HG03442 (cell line): ENCODE measurements around the gene PCDHGC5.

ENCODE experiments used
- ATAC-seq: cut with Tn5 transposase; IDR thresholded peaks from one replicate; pipeline ENCODE4 v1.9.1; 2021; ENCODE audit warnings: mild to moderate bottlenecking, moderate library complexity; ENCODE audit not compliant: unreplicated experiment

PCDHGC5 gene

DNA sequence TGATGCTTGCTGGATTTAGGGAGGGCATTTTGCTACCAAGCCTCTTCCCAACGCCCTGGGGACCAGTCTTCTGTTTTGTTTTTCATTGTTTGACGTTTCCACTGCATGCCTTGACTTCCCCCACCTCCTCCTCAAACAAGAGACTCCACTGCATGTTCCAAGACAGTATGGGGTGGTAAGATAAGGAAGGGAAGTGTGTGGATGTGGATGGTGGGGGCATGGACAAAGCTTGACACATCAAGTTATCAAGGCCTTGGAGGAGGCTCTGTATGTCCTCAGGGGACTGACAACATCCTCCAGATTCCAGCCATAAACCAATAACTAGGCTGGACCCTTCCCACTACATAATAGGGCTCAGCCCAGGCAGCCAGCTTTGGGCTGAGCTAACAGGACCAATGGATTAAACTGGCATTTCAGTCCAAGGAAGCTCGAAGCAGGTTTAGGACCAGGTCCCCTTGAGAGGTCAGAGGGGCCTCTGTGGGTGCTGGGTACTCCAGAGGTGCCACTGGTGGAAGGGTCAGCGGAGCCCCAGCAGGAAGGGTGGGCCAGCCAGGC is 23.0 kb downstream of the PCDHGC5 start:
- no peak for ATAC-seq

DNA sequence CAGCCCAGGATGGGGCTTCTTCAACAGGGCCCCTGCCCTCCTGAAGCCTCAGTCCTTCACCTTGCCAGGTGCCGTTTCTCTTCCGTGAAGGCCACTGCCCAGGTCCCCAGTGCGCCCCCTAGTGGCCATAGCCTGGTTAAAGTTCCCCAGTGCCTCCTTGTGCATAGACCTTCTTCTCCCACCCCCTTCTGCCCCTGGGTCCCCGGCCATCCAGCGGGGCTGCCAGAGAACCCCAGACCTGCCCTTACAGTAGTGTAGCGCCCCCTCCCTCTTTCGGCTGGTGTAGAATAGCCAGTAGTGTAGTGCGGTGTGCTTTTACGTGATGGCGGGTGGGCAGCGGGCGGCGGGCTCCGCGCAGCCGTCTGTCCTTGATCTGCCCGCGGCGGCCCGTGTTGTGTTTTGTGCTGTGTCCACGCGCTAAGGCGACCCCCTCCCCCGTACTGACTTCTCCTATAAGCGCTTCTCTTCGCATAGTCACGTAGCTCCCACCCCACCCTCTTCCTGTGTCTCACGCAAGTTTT is 23.6 kb downstream of the PCDHGC5 start:
- no peak for ATAC-seq

DNA sequence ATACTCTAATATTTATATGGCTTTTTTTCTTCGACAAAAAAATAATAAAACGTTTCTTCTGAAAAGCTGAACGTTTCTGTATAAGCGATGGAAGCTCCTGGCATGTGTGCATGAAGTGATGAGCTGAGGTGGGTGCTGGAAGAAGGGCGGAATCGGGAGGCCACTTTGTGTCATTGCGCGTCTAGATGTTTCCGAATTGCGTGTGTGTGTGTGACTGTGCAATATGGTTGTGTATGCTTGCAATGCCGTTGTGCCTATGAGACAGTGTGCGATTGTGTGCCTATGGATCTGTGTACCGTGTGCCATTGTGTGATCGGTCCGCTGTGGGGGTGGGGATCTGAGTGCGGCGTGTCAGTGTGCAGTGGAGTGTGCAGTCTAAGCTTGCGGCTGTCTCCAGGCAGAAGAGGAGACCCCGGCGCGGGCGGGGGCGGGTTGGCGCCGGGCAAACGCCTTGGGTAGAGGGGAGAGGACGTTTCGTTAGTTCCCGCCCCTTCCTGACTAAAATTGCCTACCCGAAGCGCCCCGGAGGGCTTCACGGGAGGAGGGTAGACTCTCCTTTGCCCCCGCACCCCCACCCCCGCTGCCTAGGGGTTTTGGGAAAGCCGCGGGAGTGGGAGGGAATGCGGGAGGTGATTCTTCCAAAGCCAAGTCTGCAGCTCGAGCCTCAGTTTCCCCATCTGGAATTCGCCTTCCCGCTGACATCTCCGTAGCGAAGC is 24.2 kb downstream of the PCDHGC5 start:
- no peak for ATAC-seq

DNA sequence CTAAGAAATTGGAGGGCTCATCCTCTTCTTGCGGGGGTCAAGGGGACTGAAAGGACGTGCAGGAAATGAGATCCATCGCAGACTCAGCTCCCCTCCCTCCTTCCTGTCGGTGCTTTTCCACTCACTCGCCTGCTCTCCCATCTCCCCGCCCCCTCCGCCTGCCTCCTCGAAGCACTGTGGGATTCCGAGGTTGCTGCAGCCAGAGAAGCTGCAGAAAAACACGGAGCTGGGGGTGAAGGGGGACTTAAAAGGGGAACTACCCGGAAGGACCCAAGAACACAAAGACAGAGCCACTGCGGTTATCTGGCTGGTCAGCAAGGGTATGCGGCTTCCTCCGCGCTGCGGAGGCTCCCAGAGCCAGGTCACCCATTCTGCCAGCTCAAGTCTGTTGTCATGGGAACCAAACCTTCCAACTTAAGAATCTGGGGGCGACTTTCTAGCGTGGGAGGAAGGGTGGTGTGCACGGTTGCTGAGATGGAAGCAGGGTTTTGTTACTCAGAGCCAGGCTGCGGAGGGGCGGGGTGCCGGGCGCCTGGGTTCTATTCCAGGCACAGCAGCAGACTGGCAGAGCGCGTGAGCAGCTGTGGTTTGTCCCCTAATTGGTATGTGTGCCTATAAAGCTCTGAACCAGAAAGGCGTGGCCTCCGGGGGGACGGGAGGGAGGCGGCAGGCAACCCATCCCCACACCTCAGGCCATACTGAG is 24.9 kb downstream of the PCDHGC5 start:
- ATAC-seq: peak; percentile 38

GRCh38 chr5:141514330-141515133 is 25.7 kb downstream of the PCDHGC5 start:
- ATAC-seq: peak; percentile 25

DNA sequence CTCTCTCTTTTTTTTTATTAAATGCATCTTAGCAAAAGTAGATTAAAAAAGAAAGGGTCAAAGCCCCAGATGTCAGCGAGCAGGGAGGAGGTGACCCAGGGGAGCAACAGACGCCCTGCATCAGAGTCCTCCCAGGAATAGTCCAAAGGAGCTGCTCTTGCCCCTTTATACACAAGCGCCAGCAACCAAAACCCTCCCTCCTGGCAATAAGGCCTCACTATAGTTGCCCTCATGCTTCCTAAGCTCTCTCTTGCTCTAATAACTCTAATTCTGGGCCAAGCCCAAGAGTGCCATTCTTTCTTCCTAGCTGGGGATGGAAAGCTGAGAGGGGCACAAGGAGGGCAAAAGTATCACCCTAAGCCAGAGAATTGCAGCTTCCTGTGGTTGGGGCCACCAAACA is 26.3 kb downstream of the PCDHGC5 start:
- no peak for ATAC-seq

DNA sequence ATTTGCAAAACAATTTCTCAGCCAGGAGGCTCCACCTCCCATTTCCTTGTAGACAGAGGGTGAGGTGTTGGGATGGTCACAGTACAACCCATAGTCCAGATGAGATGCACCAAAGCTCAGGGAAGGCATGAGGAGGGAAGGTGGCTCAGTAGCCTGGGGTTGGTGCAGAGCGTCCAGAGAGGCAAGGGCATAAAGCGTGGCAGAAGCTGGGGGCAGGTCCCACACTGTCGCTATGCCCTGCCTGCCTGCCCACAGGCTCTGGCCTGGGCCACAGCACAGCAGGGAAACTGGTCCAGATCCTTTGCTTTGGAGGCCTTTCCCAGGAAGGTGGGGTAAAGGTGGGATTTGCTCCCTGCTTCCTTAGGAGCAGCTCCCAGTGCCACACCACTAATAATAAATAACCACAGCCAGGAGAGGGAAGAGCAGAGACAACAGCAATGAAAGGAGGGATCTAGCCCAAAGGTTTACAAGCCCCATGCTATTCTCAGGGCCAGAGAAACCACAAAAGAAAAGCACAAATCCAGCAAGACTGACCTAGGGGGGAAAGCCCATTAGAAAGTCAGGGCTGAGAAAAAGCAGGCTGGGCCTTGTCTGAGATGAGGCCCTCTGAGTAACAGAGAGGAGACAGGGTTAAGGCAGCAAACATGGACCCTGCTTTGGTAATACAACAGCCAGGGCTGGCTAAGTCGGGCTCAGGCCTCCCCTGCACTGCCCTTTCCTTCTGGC is 27.2 kb downstream of the PCDHGC5 start:
- ATAC-seq: no peak

- no peak for ATAC-seq
These were observed 27.8 kb downstream of the PCDHGC5 start for GRCh38 chr5:141516672-141517025.

DNA sequence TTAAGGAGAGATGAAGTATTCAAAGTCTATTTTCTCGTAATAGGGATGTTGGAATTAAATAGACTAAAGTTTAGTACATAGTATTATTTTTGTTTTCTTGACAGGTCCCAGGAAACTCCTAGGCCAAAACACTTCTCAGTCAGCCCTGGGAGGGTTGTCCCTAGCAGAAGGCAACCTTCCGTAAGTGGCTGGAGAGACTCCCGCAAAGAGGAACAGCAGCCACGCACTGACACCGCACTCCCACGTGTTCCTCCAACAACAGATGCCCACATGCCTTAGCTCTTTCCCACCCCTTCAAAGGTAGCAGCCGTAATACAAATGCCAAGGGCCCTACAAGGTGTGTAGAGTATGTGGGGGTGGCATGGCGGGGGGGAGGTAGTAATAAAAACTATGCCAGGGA is 28.4 kb downstream of the PCDHGC5 start:
- no peak for ATAC-seq

GRCh38 chr5:141517880-141518617 is 29.2 kb downstream of the PCDHGC5 start:
- ATAC-seq: no peak

DNA sequence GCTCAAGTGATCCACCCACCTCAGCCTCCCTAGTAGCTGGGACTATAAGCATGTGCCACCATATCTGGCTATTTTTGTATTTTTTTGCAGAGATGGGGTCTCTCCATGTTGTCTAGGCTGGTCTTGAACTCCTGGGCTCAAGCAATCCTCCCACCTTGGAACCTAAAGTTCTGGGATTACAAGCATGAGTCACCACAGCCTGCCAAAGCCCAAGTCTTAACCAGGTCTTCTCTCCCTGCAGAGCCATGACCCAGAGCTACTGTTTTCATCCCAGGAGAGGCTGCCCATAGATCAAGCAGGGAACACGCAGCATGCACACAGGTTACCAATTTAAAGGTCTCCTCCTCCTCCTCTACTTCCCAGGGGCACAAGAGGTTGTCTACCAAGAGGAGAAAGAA is 29.7 kb downstream of the PCDHGC5 start:
- no peak for ATAC-seq

GRCh38 chr5:141519605-141520565 is 31.0 kb downstream of the PCDHGC5 start:
- no peak for ATAC-seq

DNA sequence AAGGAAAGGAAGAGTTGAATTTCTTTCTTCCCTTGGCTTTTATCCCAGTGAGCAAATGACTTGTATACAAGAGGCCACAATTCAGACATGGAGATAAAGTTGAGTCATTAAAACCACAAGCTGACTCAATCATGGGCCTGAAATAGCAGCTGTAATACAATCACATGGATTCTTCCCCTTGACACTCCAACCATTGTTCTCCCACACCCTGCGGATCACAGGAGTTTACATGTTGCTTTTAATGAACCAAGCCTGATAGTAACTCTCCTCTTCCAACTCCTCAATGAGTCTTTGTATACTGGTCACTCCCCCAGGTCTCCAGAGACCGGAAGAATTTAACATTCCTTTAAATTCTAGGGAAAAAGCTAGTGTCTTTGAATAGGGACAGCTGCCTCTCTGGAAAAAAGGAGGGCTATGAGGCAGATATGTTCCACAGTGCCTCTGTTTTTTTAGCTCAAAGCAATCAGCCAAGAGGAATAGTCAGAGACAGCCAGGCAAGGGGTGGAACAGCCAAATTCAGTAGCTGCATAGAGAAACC is 32.4 kb downstream of the PCDHGC5 start:
- no peak for ATAC-seq

DNA sequence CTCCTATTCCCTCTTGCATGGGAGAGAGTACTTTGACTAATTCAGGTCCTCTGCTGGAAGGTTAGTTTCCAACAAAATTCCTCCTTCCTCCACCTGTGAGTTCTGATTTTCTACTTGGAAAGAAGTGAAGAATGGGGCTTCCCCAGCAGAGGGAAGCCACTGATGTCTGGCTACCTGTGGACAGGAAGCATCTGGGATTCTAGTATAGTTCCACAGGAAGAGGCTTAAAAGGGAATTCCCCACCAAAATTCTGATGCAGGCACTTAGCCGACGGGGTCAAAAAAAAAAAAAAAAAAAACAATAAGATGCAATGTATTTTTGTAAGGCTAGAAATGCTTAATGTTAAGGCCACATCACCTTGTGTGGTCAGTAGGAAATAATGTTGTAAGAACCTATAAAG is 33.4 kb downstream of the PCDHGC5 start:
- no peak for ATAC-seq

DNA sequence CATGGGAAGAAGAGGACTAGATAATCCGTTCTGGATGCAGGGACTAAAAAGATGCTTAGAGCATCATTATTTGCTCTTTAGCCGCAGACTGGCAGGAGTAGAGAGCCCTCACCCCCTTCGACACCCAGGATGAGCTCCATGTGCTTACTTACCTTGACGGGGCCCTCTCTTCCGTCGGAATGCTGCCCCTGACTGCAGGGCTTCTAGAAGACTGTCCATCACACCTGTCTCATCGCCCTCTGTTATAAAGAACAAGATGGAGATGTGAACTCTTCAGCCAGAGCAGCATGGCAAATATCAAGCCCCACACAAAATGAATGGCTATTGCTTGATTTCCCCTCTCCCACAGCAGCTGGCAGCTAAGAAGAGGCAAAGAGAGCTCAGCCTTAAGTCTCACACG is 35.1 kb downstream of the PCDHGC5 start:
- no peak for ATAC-seq

DNA sequence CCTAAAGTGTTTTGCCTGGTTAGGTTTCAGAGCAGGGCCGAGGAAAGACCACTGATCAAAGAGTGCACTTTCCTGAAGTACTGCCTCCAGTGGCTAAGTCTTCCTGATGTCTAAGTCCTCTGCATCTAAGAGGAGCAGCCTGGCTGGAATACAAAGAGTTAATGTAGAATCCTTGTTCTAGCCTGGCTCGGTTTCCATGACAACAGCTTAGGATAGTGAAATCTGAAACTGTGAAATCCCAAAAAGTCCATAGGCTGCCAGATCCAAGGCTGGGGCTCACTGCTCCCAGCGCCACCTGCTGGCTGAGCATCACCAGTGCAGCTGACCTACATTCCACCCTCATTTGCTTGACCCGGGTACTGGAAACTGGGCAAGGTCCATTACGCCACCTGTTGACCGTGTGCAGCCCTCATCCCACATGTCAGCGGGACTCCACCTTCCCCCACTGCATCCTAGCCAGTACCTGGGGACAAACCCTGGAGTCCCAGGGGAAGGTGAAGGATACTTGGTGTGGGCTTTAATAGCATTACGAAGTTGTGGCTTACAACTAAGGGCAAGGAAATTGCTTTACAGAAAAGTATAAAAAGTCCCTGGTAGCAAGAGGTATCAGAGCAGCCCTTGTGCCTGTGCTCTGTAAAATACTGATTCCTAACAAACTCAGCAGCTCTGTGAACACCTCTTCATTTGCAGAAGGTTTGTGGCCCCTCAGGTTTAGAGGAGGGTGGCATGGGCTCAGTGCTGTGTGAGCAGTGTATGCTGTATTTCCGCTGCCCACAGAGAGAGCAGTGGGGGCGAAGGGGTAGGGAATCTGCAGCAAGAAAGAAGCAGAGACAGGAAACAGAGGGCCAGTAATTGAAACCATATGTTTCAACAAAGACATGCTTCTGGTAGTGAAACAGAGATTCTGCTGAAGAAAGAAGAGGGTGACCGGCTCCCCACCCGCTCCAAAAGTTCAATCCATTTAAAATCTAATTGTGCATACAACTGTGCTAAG is 36.0 kb downstream of the PCDHGC5 start:
- peak; percentile 73 for ATAC-seq

DNA sequence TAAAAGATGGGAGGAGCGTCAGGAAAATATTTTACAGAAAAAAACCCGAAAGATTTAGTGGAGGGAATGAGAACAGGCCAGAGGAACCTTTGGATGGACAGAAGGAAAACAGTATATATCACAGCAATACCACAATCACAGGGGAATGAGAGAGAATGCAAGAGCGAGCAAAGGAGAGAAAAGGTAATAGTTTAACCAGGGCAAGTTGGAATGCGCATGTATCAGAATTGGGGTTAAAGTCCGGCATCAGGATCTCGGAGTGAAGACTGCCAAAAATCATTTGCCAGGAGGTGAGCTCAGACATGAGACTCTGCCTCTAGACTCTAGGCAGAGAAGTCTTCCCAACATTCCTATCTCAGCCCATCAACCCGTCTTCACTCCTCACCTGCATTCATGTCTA is 36.8 kb downstream of the PCDHGC5 start:
- no peak for ATAC-seq
